Measurements from ENCODE around the gene DHRS7B.

GRCh38 chr17:21199856-21200255 lies 73.1 kb downstream of the DHRS7B start:
- TF ChIP-seq CTCF (IDR thresholded peaks at IDR 0.05; ENCODE audit: low read depth, low read length, missing input control) (no peak), RAD21 (IDR thresholded peaks at IDR 0.05) (no peak), TAF1 (conservative IDR thresholded peaks at IDR 0.05) (no peak), FOXA1 (IDR thresholded peaks at IDR 0.05) (no peak), YY1 (IDR thresholded peaks at IDR 0.05) (no peak), MAX (IDR thresholded peaks at IDR 0.05) (no peak), JUND (IDR thresholded peaks at IDR 0.05) (no peak), REST (IDR thresholded peaks at IDR 0.05) (no peak), ATF3 (IDR thresholded peaks at IDR 0.05) (no peak), GABPA (IDR thresholded peaks at IDR 0.05 in 1 of 2, conservative IDR thresholded peaks at IDR 0.05 in 1 of 2) (no peak), ZBTB33 (IDR thresholded peaks at IDR 0.05) (no peak), SP1 (IDR thresholded peaks at IDR 0.05) (no peak)

All from liver (tissue), 3 donors.